HG03520 (cell line): ENCODE measurements around the gene SLC39A2.
"Not testable (repeated sequence)": the region's sequence is repeated elsewhere in the genome, so short reads cannot be mapped to it uniquely, and the experiment has no call there.

Experiments used
- ATAC-seq: cut with Tn5 transposase; IDR thresholded peaks from one replicate; pipeline ENCODE4 v1.9.1; 2021; ENCODE audit warnings: mild to moderate bottlenecking, moderate library complexity; ENCODE audit not compliant: unreplicated experiment

SLC39A2 gene

GRCh38 chr14:20998674-20999366, at the start of gene SLC39A2:
SLC39A2 (plus strand) TSS chr14:20999293; CDS start chr14:20999447, 154 bp downstream.
- ATAC-seq, result no peak

- not testable (repeated sequence) for ATAC-seq
Measured at GRCh38 chr14:20954736-20955537, 44.2 kb upstream of the SLC39A2 start, which contains the start of gene RNASE2. RNASE2 (plus strand) TSS chr14:20955487; CDS start chr14:20955772, 285 bp downstream.

DNA sequence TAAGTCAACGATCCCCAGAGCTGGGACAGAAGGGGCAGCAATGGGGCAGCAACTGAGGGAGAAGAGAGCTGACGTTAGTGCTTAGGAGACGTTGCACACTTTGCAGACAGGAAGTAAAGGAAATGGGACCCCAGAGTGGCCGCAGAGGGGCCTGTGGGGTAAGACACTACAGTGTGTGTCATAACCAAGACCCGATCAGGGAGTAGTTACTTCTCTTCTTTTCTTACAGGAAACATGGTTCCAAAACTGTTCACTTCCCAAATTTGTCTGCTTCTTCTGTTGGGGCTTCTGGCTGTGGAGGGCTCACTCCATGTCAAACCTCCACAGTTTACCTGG, 43.6 kb upstream of the SLC39A2 start:
- ATAC-seq, result not testable (repeated sequence)

DNA sequence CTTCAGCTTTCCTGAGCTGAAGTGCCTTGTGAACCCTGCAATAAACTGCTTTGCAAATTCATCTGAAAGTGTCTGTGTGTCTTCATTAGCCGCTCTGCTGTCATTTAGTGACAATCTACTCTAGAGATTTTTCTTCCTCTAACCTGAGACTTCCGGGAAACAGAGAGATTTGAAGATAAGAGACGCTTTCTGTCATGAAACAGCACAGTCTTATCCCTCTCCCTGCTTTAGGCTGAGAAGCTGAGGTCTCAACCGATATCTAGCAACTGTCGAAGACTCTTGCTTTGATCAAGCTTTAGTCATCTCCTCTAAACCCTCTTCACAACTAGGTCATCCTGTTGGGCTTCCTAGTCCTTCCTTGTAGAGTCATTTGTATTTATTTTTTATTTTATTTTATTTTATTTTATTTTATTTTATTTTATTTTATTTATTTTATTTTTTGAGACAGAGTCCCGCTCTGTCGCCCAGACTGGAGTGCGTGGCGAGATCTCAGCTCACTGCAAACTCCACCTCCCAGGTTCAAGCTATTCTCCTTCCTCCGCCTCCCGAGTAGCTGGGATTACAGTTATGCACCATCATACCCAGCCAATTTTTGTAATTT, 42.6 kb upstream of the SLC39A2 start:
- ATAC-seq, result no peak

DNA sequence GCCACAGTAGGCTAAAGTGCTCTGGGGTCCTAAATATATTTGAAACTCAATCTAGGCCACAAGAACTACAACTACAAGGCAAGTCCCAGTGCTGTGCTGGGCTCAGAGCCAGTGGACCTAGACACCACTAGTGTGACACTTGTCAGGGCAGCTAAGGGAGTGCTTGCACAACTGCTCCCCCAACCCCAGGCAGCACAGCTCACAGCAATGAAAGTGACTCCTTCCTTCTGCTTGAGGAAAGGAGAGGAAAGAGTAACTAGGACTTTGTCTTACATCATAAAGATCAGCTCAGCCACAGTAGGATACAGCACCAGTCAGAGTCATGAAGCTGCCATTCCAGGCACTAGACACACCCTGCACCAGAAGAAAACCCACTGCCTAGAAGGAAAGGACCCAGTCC, 40.1 kb upstream of the SLC39A2 start:
- ATAC-seq, result not testable (repeated sequence)

- ATAC-seq, result no peak
Measured at GRCh38 chr14:20969336-20969735, 29.8 kb upstream of the SLC39A2 start.

DNA sequence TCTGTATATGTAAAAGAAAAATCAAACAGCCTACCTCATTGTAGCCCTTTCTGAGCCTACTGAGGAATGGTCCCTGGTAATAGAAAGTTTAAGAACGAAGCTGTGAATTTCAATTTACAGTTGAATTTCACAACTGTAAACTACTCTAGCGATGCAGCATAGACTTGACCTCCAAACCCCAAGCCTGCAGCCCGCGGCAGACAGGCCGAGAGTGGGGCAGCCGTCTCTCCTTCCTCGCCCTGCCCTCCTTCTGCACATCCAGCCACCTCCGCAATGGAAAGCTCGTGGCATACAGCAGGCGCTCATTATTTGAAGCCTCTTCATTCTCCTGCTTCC, 28.5 kb upstream of the SLC39A2 start:
- peak; percentile 7 for ATAC-seq

DNA sequence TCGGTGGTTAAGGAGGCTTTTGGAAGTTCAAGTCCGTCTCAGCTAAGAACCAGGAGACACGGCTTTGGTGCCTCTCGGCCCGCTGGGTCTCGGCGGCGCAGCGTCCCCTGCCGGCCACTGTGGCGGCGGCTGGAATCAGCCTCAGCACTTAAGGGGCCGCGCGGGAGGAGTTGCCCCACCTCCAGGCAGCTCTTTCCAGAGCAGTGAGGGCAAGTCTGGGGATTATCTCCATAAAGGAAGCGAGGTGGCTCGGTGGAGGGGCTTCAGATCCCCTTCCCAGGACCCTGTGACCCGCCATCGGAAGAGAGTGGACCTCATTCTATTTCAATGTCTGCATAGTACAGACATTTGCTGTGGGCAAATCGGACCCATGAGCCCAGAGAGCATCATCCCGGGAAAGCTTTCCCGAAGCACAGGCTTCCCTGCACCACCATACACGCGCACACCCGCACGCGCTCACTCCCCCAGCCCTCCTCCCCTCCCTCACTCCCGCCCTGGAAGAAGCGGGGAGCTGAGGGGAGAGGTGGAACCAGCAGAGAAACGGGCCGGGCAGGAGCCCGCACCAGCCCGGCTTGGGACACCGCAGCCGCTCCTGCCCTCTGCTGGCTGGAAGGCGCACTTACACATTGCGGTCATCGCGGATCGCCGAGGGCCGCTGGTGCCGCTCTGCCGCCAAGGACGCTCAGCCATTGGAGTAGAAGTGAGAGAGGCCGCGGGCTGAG, 27.9 kb upstream of the SLC39A2 start:
- peak; percentile 84 for ATAC-seq

DNA sequence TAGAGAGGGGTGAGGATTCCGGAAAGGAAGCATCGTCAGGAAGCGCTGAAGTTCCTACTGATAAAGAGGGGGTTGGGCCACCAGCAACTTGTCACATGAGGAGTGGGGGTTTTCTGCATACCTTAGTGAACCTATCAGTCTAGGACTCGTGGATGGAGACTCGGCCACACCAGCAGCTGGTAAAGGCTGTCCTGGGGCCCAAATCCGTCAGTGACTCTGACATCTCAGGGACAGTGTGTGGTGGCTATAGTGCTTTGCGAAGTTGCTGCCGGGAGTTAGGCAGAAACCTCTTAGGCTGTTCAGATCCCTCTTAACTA, 27.4 kb upstream of the SLC39A2 start:
- ATAC-seq, result peak; percentile 23

GRCh38 chr14:20973501-20973900, 25.6 kb upstream of the SLC39A2 start:
- no peak for ATAC-seq

DNA sequence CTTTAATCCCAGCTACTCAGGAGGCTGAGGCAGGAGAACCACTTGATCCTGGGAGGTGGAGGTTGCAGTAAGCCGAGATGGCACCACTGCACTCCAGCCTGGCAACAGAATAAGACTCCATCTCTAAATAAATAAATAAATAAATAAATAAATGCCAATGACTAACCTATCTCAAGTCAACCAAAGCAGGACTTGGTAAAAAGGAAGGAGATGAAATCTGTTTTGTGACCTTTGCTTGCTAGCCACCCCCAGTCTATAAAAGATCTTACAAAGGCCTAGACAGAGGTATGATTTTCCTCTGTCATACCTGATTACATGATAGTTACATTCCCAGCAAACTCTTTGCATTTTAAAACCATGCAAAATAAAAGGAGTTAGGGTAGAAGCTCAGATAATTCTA, 22.8 kb upstream of the SLC39A2 start:
- ATAC-seq, result no peak

- no peak for ATAC-seq
Measured at GRCh38 chr14:20978687-20979086, 20.4 kb upstream of the SLC39A2 start.

- no peak for ATAC-seq
Measured at GRCh38 chr14:20980906-20981305, 18.2 kb upstream of the SLC39A2 start.

DNA sequence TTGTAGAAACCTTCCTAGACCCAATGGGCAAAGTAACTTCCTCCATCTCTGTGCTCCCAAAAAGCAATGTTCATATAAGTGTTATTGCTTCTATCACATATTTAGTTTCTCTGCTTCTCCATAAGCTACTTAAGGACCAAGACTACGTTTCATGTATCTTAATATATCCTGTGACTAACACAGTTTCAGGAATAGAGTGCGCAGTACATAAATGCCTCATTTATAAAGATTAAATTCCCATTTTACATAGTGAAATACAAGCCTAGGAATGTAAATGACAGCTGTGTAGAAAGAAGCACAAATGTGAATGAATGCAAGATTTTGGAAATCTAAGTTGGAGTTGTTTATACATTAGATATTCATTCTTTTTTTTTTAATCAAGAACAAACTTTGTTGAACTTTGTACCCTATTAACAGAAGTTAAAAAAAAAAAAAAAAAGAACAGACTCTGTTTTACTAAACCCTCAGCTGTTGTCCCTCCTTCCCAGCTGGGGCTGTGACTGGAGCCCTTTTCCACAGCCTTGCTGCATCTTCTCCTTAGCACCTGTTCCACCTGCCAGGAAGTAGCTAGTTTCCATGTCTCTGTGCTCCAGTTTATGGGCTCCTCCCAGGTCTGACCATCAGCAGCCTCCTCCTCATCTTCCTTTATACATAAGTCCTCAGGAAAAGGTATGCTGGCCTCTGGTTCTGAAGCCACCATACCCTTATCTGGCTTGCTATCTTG, 16.3 kb upstream of the SLC39A2 start:
- ATAC-seq, result no peak

DNA sequence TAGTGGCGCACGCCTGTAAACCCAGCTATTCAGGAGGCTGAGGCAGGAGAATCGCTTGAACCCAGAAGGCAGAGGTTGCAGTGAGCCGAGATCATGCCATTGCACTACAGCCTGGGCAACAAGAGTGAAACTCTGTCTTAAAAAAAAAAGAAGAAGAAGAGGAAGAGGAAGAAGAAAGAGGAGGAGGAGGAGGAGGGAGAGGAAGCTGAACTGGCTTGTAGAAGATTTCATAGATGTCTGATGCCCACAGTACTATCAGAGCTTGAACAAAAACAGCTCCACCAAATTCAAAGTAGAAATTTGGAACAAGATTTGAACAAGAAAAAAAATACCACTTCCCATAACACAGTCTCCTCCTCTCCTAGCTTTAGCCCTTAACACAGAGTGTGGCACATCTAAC, 13.4 kb upstream of the SLC39A2 start:
- not testable (repeated sequence) for ATAC-seq

DNA sequence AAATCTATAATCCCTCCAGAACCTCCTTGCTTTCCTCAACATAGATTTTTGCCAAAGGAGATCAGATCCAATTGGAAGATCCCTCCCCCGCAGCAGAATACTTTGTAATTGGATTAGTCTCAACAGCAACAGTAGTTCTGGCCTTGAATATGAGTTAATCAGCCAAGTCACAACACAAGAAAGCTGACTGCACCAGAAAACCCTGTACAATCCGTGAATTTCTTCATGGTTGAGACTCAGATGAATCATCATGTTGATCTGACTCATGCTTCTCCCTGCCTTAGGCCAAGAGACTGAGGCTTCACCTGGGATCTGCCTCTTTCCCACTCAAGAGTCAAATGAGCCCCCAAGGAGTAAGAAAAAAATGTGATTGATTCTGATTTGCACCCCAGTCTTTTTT, 12.3 kb upstream of the SLC39A2 start:
- ATAC-seq, result no peak

GRCh38 chr14:20988717-20989470, 10.2 kb upstream of the SLC39A2 start:
- ATAC-seq, result no peak

- ATAC-seq, result no peak
Measured at GRCh38 chr14:20989471-20989786, 9.7 kb upstream of the SLC39A2 start.

GRCh38 chr14:20989787-20990600, 9.1 kb upstream of the SLC39A2 start, which contains the start of gene METTL17:
METTL17 (plus strand) TSS chr14:20989980; CDS start chr14:20990003, 23 bp downstream.
- ATAC-seq, result peak; percentile 93
